HS-27A (cell line): Measurements from ENCODE around the gene GSTM2.

Experiments used
- DNase-seq: peaks from one replicate; pipeline ENCODE4 v3.0.0-alpha.2; 2012; ENCODE audit warnings: low read depth, missing footprints

Gene GSTM2

DNA sequence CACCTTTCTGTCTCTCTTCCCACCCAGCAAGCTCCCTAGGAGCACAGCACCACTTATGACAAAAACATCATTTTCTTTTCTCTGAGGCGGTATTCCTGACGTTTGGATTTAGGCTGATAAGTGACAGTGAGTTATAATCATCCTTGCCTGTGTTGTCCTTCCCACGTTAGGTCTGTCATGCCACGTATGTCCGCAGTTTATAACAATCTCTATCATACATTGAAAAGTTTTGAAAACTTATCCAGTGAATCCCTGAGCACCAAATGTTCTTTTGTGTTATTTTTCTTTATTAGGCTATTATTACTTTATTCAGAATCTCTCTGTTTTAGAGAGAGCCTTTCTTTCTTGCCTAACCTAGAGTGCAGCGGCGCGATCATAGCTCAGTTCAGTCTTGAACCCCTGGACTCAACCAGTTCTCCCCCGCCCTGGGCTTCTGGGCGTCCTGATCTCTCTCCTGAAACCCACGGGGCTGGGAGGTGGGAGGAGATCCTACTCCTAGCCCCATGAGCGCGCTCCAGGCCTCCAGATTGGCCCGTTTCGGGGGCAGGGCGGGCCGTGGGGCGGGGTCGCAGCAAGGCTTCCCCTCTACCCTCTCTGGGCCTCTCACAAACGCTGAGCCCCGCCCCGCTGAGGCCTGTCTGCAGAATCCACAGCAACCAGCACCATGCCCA is at the start of gene GSTM2:
Gene GSTM2 (plus strand): TSS at position 606 of the 671 bp plus-strand sequence. CDS start 59 bp downstream, at position 665.
- DNase-seq, result no peak

DNA sequence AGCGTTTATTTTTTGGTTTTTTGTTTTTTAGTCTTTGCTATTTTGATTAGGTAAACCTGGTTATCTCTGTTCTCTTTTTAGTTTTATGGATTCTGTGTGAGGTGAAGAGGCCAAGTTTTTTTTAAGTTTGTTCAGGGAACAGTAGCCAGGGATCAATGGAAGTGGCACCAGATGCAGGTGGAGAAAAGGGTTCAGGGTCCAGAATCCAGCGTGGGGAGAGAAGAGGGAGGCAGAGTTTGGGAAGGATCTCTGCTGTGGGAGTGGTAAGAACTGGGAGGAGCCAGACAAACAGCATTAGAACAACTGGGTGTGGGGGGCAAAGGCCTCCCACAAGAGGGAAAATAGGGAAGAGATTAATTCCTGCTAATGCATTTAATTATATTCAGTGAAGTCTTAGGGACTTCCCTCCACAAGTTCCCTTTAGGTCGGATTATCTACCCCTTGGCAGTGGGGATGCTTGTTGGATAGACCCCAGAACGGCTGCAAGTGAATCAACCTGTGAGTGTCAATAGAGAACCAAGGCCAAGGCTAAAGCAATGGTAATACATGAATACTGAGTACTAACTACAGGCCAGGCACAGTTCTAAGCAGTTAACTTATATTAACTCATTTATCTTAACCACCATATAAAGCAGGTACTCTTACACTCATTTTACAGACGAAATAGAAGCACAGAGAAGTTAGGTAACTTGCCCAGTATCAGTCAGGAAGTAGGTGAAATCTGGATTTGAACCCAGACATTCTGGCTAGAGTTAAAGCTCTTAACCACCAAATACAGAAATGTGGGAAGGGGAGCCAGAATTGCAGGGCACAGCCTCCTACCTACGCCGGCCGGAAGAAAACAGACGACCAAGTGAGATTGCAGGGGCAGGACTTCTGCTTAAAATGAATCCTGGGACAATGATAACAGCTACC is 48.9 kb upstream of the GSTM2 start:
- DNase-seq, result no peak

DNA sequence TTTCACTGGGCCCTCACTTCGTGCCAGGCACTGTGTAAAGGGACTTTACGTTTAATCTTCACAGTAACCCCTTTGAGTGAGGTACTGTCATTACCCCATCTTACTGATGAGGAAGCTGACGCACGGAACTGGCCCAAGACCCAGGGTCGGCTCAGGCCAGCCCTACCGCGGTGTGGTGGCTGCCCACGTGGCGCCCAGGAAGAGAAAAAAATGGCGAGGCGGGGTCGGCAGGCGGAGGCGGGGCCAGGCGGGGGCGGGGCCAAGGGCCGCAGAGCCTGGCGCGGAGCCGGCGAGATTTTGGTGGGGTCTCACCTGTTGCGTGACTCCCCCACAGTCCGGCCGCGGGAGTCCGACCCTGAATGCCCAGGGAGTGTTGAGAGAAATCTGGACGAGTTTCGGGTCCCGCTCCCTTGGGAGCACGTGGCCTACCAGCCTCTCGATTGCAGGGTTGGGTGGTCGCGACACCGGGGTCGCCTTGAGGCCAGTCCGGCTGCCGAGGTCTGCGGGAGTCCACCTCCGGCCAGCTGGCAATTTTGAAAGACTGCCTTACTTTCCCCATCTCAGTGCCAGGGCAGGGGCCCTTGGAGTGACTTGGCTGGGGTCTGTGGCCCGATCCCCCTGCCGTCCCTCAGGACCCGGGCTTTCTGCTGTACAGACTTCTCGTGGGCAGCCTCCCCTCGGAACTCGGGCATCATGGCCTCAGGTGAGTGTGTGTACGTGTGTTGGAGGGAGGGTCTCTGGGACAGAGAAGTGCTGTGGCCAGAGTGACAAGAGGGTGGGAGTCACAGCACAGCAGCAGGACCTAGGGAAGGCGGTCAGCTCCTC is 48.1 kb upstream of the GSTM2 start, which contains the start of the genes AMPD2 and GNAT2:
Gene AMPD2 (plus strand): TSS at position 262 of the 825 bp plus-strand sequence. CDS start 1,339 bp downstream, outside the sequence.
Gene GNAT2 (minus strand): TSS at position 41 of the 825 bp plus-strand sequence. CDS start 6,746 bp downstream, outside the sequence.
- peak; percentile 57 for DNase-seq

DNA sequence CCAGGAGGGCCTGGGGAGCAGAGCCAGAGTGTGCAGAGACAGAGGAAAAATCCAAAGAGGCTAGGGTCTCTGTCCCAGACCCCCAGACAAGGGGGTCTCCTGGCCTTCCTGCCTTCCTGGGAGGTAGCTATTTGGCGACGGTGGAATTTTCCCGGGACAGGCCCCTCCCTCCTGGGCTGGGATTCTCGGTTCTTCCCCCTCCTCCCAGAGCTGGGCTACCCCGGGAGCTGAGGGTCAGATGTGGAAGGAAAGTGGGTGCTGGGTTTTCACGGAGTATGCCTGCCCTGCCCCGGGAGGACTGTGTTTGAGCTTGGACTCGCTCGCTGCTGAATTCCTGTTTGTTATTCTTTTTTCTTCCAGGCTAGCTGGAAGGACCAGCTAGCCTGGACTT is 47.5 kb upstream of the GSTM2 start:
- no peak for DNase-seq

DNA sequence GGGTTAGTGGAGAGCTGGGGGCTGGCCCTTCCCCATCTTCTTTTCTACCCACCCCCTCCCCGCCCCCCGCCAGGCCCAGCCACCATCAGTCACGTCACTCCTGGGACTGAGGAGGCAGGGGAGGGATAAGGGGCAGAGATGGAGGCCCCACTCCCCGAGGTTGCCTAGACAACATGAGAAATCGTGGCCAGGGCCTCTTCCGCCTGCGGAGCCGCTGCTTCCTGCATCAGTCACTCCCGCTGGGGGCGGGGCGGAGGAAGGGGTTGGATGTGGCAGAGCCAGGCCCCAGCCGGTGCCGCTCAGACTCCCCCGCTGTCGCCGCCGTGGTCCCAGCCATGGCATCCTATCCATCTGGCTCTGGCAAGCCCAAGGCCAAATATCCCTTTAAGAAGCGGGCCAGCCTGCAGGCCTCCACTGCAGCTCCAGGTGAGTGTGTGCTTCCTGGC is 47.0 kb upstream of the GSTM2 start:
- peak; percentile 77 for DNase-seq

DNA sequence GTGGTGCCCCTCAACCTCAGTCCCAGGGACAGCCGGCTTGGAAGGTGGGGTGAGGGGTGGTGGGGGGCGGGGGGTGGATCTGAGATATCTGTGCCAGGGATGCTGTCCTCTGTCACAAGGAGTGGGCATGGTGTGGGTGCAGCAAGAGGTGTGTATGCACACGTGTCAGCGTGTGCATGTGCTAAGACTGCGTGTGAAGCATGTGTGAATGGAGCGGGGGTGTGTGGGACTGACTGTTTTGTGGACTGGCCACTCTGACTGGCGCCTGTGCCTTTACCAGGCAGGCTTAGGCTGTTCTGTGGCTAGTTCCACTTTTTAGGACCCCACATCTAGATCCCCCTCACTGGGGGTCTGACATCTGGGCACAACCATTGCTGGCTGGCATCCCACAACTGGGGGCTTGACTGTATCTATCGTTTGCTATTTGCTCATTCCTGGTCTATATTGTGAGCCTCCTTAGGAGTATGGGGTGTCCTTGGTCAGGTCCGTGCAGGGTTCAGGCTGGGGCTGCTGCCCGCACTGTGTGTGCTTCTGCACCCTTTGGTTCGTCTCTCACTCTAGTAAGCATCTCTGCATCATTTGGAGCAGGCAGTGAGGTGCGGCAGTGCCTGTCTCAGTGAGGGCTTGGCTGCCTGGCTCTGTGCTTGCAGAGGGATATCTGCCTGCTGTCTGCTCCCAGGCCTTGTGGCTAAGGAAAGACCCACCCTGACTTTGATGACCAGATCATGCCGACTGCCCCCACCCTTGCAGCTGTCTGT is 46.3 kb upstream of the GSTM2 start:
- no peak for DNase-seq

DNA sequence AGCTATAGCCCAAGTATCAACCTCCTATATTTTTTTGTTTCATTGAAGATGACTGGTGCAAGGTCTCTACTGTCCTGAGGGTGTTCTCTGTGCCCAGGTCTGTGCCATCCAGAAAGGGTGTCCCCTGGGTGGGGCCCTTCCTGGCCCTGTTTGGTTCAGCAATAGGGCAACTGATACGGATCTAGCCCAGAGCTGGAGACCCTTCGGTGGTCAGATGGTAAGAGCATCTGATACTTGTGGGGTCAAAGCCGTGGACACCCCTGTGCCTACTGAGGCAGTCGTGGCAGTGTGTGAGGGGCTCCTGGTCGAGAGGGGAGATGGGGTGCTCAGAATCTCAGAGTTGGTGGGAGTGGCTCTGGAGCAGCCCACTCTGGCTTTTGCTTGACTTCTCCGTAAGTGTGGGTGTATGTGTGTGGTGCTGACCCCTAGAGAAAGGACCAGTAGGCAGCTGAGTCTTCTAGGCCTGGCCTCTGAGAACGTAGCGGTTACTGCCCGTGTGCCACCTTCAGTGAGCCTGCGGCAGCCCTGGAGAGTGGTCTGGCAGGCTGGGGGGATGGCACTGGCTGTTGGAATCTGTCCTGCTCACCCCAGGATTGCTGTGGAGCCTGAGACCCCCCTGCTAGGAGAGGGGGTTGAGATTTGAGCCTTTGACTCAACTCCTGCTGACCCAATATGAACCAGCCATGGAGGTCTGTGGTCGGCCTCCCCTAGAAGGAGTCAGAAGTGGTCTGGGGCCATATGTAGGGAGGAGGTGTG is 45.5 kb upstream of the GSTM2 start:
- DNase-seq, result no peak

DNA sequence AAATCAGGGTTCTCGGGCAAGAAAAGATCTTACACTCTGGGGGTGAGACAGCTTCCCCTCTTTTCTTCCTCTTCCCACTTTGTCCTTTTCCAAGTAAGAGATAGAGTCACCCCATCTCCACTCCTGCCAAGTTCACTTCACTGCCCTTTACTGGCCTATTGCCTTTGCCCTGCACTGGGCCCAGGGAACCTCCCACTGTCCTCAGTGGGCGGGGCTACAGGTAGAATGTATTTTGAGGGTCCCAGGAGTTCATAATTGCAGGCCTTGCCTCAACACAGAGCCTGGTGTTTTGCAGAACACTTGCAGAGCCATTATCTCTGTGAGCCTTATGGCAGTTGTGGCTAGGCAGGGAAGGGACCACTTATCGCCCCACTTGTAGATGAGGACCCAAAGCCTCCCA is 45.0 kb upstream of the GSTM2 start:
- DNase-seq, result no peak

DNA sequence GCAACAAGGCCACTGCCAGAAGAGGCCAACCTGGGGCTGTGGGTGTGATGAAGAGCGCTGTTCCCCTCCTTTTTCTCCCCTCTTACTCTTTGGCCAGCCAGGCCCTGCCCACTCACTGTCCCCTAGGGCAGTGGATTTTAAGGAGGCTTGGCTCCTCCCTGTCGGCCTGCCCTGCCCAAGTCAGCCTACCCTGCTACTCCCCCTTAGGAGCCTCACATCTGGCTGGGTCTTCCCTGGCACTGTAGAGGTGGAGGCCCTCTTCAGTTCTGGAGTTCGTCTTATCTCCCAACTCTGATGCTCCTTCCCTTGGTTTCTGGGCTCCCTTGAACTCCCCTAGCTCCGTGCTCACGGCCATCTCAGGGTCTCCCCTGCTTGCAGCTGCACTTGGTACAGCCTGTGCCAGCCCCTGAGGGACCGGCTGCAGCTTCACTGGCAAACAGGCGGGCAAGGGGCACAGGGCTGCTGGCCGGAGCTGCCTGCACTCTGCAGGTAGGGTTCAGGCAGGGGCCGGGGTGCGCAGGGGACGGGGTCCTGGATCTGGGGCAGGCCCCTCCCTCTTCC is 44.2 kb upstream of the GSTM2 start:
- DNase-seq, result no peak

DNA sequence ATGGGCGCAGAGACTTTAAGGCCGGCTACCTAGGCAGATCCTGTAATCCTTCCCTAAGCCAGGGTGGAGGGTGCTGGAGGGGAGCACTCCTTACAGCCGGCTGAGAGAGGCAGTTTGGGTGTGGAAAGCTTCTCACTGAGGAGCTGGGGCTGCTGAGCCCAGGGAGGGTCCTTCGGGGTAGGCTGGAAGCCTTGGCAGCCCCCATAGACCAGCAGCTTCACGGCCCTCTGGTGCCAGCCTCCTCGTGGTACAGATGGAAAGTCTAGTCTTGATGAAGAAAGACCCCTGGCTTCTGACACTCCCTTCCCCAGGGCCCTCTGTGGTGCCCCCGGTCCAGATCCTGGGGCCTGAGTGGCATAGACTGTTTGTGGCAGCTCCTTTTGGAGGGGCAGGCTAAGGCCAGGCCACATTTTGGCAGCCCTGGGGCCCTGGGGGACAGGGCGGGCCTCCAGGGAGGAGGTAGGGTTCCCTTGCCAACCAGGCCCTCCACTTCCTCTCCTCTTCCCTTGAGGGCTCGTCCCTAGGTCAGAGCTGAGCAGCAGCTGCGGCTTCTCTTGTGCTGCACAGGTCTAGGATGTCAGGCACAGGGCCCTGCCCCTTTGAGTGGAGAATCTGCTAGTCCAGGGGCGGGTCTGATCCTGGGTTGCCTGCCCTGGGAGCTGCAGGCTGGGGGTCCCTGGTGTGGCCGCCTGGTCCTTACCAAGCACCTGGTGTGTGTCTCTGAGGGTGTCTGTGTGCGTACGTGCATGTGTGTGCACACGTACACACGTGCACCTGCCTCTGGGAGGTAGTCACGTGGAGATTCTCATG is 43.5 kb upstream of the GSTM2 start:
- DNase-seq, result no peak

DNA sequence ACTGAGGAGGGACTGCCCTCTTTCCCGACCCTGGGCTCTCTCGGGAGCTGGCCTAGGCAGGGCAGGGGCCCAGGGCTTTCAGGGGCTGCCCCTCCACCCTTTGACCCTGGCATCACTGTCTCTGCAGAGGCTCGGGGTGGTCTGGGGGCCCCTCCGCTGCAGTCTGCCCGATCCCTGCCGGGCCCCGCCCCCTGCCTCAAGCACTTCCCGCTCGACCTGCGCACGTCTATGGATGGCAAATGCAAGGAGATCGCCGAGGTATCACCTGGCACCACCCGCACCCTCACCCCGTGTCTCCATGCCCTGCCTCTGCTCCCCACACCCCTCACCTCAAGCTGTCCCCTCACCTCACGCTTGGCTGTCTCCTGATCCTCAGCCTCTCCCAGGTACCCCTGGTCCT is 42.7 kb upstream of the GSTM2 start:
- DNase-seq, result no peak

DNA sequence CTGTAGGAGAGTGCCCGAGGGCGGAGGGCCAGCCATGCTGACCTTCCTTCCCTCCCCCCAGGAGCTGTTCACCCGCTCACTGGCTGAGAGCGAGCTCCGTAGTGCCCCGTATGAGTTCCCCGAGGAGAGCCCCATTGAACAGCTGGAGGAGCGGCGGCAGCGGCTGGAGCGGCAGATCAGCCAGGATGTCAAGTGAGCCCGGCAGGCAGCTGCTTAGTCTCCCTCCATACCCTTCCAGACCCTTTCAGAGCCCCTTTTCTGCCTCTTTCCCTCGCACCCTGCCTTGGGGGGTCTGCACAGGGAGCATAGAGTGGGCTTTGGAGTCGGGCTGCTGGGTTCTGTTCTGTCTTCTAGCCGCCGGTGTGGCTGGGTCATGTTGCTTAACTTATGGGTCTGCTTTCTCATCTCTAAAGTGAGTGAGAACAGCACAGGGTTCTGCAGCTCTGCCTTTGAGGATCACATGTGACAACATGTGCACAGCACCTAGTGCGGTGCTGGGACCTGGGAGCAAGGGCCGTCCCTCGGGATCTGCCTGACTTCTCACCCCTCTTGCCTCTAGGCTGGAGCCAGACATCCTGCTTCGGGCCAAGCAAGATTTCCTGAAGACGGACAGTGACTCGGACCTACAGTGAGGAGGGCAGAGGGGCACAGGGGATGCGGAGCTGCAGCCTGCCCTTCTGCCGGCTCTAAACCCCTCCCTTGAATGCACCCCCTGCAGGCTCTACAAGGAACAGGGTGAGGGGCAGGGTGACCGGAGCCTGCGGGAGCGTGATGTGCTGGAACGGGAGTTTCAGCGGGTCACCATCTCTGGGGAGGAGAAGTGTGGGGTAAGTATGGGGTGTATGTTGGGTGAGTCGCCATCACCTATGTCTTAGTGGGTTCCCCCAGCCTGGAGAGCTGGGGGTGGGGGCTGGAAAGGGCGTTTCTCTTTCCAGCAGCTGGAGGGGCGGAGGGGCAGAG is 42.0 kb upstream of the GSTM2 start:
- no peak for DNase-seq

DNA sequence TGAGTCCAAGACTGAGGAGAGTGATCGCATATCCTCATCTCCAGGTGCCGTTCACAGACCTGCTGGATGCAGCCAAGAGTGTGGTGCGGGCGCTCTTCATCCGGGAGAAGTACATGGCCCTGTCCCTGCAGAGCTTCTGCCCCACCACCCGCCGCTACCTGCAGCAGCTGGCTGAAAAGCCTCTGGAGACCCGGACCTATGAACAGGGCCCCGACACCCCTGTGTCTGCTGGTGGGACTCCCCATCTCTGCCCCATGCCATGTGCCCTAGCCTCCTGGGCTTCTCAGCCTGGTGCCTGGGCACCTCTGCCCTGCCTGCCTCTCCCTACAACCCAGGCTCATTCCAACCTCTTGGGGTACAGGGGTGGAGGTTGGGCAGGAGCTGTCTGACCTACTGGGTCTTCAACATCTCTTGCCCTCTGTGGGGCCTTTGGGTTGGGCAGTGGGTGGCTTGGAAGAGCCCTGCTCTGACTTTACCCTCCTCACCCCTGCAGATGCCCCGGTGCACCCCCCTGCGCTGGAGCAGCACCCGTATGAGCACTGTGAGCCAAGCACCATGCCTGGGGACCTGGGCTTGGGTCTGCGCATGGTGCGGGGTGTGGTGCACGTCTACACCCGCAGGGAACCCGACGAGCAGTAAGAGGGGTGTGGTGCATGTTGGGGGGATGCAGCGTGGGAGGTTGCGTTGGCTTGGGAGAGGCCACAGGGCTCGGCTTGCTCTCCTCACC is 41.0 kb upstream of the GSTM2 start:
- DNase-seq, result no peak

DNA sequence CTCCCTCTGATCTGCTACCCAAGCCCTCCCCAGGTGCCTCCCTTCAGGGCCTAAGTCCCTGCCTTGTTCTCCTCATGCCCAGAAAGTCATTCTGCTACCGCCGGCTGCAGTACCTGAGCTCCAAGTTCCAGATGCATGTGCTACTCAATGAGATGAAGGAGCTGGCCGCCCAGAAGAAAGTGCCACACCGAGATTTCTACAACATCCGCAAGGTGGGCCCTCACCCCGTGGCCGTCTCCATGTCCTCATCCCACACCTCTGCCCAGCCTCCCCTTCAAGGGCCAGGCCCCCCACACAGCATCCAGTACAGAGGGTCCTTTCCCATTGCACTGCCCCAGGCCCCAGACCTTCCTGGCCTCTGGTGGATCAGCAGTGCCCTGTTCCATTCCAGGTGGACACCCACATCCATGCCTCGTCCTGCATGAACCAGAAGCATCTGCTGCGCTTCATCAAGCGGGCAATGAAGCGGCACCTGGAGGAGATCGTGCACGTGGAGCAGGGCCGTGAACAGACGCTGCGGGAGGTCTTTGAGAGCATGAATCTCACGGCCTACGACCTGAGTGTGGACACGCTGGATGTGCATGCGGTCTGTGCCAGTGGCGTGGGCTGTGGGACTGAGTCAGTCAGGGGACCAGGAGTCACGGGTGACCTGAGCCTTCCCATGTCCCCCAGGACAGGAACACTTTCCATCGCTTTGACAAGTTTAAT is 40.0 kb upstream of the GSTM2 start:
- DNase-seq, result no peak

DNA sequence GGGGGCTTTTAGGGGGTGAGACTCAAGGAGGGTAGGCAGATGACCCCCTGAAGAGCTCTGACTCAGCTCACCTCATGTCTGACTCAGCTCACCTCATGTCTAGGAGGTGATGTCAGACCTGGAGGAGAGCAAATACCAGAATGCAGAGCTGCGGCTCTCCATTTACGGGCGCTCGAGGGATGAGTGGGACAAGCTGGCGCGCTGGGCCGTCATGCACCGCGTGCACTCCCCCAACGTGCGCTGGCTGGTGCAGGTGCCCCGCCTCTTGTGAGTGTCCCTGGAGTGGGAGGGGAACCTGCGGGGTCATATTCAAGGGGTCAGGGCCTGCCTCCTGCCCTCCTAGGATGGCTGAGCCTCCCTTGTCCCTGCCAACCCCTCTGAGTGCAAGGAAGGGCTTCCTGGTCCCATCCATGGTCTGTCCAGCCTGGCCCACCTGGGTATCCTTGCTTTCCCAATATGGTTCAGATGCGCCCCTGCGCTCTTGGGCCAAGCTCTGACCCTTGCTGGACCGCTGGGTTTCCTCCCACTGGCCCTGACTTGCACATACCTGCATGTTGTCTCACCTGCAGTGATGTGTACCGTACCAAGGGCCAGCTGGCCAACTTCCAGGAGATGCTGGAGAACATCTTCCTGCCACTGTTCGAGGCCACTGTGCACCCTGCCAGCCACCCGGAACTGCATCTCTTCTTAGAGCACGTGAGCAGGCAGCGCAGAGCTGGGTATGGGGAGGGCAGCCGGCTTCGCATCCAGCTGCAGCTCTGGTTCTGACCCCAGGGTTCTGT is 39.1 kb upstream of the GSTM2 start:
- DNase-seq, result no peak
